GM19324 (cell line): ENCODE data around the gene JAG2.

ENCODE experiments used
- ATAC-seq: cut with Tn5 transposase; IDR thresholded peaks from one replicate; pipeline ENCODE4 v1.9.1; 2021; ENCODE audit warnings: mild to moderate bottlenecking, moderate library complexity; ENCODE audit not compliant: unreplicated experiment, low FRiP score

The JAG2 gene

DNA sequence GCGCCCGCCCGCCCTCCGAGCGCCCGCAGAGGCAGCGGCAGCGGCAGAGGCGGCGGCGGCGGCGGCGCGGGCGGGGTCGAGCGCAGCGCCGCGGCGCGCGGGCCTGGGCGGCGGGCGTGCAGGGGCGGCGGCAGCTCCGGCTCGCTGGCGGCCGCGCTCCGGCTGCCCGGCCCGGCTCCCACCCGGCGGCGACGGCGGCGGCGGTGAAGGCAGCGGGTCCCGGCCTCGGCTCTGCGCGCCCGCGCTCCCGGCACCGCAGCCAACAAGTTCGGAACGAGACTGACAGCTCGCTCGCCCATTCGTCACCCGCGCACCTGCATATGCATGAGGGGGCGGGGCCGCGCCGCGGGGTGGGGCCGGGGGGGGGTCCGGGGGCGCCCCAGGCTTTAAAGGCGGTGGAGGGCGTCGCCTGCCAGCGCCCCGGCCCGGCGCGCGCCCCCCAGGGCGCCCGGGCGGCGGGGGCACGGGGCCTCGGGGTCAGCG, at the start of gene JAG2:
Gene JAG2 (minus strand): TSS at position 281 of the 483 bp plus-strand sequence. CDS start 356 bp downstream, outside the sequence.
- no peak for ATAC-seq

DNA sequence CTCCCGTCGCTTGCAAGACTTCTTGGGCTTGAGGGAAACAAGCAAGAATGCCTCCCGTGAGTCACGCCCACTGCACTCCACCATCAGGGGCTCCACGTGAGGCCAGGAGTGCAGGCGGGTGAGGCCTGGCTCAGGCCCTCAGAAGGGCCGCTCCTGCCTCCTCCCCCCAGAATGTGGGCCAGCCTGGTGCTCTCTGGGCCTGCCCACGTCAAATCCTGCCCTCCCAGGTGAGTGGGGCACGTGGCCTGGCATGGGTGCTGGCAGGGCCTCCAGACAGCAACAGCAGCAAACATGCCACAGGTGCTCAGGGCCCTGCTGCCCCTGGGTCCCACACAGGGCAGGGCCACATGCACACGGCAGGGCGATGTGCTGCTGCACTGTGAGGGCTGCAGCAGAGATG, 49.2 kb upstream of the JAG2 start:
- ATAC-seq = no peak

DNA sequence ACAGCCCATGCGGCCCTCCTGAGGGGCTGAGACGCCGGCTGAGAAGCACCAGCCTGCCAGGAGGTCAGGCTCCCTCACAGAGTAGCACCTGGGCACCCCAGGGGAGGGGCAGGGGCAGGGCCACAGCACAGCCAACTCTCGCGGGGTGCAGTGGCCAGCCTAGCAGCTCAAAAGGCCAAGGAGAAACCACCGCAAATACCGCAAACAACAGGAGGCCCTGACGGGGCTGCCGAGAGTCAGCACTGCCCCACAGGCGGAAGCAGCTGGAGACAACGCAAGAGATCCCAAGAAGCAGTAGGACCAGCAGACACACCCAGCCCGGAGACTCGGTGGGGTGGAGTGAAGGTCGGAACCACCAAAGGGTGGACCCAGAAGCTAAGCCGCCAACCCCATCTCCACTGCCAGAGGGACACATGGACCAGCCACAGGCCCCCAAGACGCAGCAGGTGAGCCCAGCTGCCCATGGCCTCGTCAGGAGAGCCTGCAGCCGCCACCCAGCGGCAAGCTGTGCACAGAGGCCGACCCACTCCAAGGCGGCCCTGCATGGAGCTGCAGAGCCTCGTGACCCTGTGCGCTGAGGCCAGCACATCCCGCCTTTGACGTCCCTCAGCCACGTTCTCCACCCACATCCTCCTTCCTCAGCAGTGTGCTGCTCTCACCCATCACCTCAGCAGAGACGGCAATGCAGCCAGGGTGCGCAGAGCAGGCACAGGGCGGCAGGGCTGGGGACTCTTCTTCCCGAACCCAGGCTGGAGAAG, 48.1 kb upstream of the JAG2 start:
- no peak for ATAC-seq

DNA sequence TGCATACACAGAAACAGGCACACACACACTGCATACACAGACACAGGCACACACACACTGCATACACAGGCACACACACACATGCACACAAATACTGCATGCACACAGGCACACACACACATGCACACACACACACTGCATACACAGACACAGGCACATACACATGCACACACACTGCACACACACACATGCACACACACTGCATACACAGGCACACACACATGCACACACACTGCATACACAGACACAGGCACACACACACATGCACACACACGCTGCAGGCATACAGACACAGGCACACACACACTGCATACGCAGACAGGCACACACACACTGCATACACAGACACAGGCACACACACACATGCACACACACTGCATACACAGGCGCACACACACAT, 47.0 kb upstream of the JAG2 start:
- no peak for ATAC-seq

DNA sequence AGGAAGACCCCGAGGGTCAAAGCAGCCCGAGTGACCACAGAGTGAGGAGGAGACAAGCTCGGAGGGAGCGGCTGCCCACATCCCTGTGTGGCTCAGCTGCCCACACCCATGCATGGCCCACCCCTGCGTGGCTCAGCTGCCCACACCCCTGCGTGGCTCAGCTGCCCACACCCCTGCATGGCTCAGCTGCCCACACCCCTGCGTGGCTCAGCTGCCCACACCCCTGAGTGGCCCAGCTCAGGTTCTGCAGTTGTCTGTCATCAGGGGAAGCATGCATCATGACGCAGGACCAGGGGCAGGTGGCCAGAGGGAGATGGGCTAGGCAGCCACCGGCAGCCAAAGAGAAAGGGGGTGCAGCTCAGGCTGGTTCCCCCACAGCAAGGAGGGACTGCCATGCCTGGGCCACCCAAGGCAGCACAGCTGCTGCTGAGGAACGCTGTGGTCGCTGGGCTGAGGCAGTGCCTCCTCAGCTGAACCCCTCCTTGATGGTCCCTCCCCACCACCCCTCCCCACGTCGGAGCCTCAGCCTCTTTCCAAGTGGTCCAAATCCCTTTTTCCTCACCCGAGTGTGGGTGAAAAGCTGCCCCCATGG, 45.8 kb upstream of the JAG2 start:
- ATAC-seq = no peak

DNA sequence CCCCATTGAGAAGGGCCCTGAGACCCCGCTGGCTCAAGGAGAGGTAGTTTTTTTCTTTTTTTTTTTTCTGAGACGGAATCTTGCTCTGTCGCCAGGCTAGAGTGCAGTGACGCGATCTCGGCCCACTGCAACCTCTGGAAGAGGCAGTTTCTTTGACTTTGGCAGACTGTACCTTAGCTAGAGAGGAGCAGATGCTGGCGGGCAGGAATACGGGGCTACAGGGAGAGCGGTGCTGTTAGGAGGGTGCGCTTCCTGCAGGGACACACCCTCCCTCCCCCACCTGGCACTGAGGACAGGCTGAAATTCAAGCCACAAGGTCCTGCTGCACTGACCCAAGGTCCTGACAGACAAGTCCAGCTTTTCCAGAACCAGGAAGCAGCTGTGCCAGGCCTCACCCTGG, 44.8 kb upstream of the JAG2 start:
- ATAC-seq = no peak

DNA sequence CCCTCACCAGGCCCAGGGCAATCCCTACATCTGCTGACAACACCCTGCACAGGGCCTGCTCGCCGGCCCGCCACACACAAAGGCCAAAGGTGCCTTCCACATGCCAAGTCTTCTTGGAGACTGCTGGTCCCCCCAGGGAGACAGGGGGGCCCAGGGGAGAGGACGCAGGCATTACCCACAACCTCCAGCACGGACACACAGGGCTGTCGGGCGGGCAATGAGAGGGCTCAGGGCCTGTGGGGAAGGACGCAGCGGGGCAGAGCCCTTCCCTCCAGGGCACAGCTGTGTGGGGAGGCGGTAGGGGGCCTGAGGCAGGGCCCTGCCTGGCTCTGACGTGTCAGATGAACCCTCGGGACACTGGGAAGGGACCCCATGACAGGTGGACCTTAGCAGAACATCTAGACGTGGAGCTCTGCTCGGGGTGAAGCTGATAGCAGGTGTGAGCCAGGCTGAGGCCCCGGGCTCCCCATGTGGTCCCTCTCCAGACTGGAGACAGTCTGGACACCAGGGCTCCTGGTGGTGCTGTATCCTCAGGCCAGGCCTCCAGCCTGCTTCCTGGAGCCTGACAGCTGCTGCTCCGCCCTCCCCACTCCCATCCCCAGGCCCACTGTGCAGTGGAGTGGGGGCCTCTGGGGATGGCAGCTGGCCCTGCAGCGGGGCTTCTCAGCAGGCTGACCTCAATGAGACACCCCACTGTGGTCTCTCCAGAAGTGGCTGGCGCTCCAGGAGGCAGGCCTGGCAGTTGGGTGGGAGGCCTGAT, 44.1 kb upstream of the JAG2 start:
- no peak for ATAC-seq

DNA sequence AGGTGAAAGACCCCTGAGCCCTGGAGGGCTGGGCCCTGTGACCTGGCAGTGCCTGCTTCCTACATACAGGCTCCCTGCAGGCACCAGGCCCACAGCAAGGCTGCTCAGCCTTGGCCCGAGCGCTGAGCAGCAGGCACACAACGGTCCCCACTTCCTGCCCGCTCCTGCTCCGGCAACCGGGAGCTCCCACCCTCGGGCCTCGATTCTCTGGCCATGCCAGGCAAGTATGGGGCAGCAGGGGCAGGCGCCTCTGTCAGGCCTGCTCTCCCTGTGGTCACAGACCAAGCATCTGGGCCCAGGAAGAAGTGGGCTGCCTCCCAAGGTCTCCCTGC, 43.1 kb upstream of the JAG2 start:
- ATAC-seq = no peak

DNA sequence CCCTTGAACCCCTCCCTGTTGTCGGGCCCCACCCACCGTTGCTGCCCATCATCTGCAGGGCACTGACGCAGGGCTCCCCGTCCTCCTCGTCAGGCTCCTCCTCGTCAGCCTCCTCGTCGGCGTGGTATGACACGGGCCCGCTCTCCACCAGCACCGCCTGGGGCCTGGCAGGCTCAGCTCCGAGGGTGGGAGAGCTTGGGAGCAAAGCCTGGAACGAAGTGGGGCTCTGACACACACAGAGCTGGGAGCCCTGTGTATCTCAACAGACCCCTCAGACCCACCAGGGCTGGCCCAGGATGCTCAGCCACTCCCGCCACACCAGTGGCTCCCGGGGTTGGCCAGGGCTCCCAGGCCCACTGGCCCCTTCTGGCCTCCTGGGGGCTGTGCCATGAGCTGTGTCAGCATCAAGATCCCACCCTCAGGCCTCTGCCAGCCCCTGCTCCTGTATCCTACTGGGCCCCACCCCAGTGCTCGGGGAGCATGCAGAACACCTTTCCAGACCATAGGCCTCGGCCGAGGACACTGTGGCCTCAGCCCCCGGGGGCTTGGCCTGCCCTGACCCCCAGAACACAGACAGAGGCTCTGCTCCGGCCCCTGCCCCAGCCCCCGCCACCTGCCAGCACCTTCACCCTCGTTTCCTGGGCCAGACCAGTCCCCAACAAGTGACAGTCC, 42.6 kb upstream of the JAG2 start:
- no peak for ATAC-seq

DNA sequence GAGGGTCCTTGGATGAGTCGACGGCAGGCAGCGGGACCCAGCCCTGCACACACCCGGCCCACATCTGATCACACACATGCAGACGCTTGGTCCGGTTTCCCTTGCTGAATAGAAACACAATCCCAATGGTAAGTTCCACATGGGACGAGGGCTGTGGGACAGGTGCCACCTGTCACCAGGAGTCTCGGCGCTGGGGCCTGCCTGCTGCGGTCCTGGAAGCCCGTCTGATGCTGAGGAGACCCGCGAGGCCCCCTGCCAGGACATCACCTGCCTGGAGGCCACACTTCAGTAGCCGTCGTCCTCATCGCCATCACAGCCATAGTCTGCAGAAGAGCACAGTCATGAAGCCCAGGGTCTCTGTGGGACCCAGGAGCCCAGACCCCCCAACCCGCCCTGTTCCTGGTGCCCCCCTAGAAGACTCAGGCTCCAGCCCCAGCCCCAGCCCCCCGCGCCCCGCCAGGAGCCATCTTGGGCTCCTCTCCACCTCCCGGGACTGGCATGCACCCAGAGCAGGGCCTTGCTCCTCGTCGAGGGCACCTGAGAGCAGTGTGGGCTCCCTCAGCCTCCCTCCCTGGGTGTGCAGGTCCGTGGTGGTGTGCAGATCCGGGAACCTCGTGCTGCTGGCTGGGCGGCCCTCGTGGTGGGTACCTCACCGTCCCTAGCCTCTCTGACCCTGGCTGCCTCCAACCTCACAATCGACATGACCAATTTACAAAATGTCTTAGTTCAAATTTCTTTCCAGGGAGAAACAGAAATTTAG, 41.9 kb upstream of the JAG2 start:
- ATAC-seq = no peak

DNA sequence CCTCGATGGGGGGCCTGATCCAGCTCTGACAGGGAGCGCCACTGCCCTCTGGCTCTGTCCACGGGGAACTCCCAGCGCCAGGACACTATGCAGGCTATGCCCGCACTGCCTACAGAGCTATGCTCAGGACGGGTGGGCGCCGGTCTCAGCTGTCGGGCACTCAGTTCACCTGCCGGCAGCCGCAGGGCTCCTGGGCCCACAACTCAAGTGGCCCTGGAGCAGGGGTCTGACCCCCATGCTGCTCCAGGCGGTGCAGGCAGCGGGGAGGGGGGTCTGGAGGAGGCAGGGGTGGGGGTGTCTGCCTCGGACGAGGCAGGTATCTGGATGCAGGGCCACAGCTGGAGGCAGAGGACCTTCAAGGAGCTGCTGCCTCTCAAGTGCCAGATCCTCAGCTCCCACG, 41.1 kb upstream of the JAG2 start:
- no peak for ATAC-seq

DNA sequence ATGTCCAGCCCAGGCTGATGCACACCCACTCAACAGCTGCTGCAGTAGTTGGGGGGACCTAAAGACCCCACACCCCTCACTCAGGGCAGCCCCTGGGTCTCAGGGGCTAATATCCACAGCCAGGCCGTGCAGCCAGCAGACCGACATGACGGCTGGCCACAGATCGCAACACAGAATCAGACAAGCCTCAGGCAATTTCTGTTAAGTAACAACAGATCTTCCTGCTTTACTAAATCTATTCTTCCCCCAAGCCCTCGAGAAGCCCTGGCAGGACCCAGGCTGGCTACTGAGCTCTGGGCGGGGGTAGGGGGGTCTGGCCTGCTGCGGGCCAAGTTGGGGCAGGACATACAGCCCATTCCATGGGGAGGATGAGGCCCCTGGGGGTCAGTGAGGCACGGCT, 40.5 kb upstream of the JAG2 start:
- ATAC-seq = no peak

DNA sequence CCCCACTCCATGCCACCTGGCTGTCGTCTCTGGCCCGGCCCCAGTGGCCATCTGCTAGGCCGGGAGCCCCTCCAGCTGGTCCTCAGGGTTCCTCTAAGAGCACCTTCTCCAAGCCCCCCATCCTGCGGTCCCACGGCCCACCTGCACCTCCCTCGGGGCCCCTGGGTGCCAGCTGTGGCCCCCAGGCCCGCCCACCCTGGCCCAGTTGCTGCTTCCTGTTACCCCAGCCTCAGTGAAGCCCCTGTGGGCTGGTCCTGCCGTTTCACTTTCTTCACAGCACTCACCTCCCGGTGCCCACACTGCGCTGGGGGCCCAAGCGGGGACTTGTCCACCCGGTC, 40.1 kb upstream of the JAG2 start:
- no peak for ATAC-seq

DNA sequence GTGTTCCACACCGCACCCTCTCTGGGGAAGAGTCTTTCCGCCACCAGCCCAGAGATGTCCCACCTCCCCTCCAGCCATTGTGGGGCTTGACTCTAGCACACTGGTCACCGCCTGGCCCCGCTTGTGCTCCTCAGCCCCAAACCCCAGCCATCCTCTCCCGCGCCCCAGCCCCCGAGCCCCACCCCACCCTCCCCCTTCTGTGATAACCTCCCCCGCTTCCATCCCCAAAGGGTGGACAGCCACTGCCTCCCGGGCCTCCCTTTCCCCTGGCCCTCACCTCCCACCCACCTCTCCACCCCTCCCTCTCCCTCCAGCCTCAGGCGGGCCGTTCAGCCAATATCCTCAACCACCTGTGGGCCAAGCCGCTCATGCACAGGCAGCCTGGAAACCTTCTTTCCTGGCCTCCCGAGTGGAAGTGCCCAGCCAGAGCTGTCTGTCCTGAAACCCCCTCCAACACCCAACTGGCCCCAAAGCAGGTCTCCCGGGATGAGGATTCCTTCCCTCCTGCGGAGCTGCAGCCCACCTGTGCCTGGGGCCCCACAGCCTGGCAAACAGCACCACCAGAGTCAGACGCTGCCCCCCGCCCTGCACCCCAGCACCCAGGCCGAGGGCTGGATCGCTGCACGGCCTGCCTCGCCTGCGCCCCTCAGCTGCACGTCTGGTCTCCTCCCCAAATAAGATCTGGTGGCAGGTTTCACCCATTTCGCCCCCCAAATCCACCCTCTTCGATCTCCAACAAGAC, 39.6 kb upstream of the JAG2 start:
- ATAC-seq = no peak

DNA sequence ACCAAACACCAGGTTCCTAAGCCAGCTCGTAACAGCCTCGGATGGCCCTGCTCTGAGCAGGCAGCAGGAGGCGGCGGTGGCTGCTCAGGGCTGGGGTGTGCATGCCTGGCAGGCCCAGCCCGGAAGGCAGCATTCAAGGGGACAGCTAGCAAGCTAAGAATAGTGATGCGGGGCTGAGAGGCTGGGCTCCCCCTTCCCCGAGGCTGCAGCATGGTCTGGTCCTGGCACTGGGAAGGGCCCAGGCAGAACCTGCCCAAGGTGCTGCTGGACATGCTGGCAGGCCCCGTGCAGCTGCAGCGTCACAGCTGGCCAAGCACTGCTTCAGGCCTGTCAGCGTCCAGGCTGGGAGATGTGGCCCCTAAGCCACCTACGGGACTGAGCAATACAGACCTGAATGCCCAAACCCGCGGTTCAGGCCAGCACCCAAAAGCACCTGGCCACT, 38.9 kb upstream of the JAG2 start:
- ATAC-seq = no peak

DNA sequence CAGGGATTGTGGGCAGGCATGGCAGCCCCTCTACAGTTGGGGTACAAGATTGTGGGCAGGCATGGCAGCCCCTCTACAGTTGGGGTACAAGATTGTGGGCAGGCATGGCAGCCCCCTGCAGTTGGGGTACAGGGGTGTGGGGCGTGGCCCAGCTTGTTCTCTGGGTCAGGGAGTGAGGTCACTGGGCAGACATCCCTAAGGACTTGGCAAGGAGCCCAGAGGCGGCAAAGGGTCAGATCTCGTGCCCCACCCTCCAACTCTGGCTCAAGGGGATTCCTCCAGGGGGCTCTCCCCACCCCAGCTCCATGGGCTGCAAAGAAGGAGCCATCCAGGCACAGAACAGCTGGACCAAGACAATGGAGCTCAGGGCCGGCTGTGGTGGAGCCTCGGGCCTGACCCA, 38.3 kb upstream of the JAG2 start:
- ATAC-seq = no peak

DNA sequence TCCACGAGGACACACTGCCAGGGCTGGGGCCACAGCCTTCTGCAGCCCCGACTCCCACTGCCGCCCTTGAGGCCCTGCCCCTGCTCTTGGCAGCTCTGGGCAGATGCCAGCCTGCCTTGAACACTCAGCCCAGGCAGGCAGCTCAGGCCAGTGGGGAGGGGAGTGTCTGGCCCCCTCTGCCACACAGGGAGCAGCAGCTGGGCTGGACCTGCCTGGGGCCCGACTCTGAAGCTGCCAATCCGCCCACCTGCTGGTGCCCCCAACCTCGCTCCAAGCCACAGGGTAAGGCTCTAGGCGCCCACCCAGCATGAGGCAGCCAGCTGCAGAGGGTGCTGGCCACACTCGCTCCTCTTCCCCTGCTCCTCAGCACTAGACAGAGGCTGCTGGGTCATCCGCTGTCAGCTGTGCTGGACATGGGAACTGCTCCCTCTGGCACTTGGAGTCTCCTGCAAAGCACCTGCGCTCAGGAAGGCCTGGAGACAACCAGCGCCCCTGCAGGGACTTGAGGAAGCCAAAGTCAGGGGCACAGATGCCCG, 37.2 kb upstream of the JAG2 start:
- ATAC-seq = no peak

DNA sequence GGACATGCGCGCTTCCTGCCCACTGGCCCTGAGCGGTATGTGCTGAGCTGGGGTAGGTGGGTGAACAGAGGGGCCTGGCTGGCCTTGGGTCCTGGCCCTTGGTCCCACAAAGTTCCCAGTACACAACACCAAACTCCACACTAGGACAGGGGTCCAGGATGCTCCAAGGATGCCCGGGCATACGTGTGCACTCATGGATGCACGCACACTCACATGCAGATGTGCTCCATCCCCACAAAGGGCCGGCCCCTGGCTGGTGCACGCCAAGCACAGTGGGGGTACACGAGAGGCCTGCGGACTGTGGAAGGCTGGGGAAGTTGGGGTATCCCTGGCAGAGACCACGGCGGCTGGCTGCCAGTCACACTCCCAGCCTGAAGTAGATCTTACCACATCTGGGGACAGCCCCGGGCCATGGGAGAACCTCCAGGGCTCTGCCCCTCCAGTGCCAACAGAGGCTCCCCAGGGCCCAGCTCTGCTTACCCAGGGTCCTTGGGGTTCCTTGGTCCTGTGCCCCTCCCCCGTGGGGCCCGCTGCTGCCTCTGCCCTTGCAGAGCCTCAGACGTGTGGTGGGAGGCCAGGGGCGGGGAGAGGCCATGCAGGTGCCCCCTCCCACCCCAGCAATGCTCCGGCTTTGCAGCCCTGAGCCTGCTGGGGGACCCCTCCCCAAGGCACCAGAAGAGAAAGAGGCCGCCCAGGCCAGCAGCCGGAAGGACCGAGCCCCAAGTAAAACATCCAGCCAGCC, 36.5 kb upstream of the JAG2 start:
- ATAC-seq = no peak
